Measurements from ENCODE around the gene AKT2. TPM values are rescaled to one million over a fixed set of nuclear protein-coding genes. Genes with fewer than 3 reads are reported as not detected.

Gene AKT2
- total RNA-seq, 6 experiments from 2014 or later = 83.2 to 132 (median 107) TPM

DNA sequence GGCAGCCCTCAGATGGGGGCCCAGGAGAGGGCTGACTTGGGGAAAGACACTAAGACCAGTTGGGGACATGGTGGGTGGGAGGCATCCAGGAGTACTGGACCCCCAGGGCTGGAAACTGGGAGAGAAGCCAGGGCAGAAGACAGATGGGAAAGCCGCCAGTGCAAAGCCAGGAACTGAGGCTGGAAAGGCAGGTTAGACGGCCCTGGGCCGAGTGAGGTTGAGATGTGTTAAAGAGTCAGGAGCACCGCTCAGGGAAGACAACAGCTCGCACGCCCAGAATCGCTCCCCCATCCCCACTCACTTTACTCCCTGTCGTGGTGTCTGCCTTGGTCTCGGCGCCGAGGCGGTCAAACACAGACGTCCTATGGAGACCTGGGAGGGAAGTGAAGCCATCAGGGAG, 38.6 kb upstream of the AKT2 start:
- Histone ChIP-seq H3K27ac (no peak overlapping the region), H3K9me3 (no peaks in the 10 kb centered on the region), H3K27me3 (no peaks in the 10 kb centered on the region), H3K4me3 (no peak overlapping the region), H3K36me3 (peaks cover 0 to 62% (median 4%) of the 10 kb centered on the region in 4 donors), H3K4me1 (no peaks in the 10 kb centered on the region)
- DNase-seq (no peak), ATAC-seq (no peak)
- intact Hi-C loops (cut with DNase I) = no loop called here
- WGBS (ENCODE audit: insufficient coverage, low coverage, low lambda C conversion rate, missing lambda C conversion rate) = no CpG with 5 or more reads among the region's 13 CpGs
- no peak for TF ChIP-seq POLR2A (IDR thresholded peaks at IDR 0.05)
- TF ChIP-seq, protein P1, sequence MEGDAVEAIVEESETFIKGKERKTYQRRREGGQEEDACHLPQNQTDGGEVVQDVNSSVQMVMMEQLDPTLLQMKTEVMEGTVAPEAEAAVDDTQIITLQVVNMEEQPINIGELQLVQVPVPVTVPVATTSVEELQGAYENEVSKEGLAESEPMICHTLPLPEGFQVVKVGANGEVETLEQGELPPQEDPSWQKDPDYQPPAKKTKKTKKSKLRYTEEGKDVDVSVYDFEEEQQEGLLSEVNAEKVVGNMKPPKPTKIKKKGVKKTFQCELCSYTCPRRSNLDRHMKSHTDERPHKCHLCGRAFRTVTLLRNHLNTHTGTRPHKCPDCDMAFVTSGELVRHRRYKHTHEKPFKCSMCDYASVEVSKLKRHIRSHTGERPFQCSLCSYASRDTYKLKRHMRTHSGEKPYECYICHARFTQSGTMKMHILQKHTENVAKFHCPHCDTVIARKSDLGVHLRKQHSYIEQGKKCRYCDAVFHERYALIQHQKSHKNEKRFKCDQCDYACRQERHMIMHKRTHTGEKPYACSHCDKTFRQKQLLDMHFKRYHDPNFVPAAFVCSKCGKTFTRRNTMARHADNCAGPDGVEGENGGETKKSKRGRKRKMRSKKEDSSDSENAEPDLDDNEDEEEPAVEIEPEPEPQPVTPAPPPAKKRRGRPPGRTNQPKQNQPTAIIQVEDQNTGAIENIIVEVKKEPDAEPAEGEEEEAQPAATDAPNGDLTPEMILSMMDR (IDR thresholded peaks at IDR 0.05) = no peak

DNA sequence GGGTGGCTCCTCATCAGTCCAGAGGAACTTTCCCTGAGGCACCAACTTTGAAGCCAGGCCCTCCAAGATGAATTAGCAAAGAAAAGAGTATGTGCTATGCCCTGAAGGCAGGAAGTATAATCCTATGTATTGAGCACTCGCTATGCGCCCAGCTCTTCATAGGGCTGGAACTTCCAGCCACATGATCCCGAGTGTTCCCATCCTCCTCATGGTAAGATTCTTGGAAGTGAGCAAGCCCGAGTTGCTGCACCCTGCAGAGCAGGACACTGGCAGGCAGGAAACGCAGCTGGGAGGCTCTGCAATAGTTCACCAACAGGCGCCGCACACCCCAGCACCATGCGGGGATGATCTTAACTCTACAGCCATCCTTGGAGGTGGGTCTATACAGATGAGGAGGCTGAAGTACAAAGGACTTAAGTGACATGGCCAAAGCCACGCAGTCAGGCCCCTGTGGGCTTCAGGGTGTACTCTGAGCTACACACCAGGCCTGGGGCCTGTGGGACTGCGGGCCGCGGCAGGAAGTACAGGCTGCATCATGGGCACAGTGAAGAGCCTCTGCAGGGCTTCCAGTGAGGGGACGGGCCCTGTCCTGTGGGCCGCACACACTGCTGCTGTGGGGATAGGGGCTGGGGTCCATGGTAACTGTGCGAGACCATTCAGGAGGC, 37.9 kb upstream of the AKT2 start:
- H3K4me1 ChIP-seq = no peaks in the 10 kb centered on the region
- no peaks in the 10 kb centered on the region for H3K9me3 ChIP-seq
- intact Hi-C loops (cut with DNase I) = no loop called here
- no peak overlapping the region for H3K27ac ChIP-seq
- H3K36me3 ChIP-seq = peaks cover 0 to 62% (median 4%) of the 10 kb centered on the region in 4 donors
- TF ChIP-seq POLR2A (IDR thresholded peaks at IDR 0.05) = no peak
- TF ChIP-seq, protein P1 (IDR thresholded peaks at IDR 0.05) = no peak
- H3K27me3 ChIP-seq = no peaks in the 10 kb centered on the region
- H3K4me3 ChIP-seq = no peak overlapping the region
- ATAC-seq (no peak), DNase-seq (no peak)
- 90% methylated on average over 5 of the region's 15 CpGs for WGBS (ENCODE audit: insufficient coverage, low coverage, low lambda C conversion rate, missing lambda C conversion rate)

DNA sequence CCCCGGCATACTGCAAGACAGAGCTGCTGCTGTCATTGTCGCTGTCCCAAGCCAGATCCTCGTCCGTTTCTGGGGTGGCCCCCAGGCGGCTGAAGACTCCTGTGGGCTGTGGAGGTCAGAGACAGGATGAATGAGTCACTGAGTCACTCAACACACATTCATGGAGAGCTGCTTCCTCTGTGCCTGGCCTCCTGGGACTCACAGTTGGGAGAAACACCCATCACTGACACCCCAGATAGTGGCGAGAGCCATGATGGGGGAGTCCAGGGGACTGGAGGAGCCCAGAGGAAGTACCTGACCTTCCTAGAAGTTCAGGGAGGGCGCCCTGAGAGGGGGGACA, 37.1 kb upstream of the AKT2 start:
- Histone ChIP-seq H3K36me3 (peaks cover 0 to 56% (median 4%) of the 10 kb centered on the region in 4 donors), H3K27ac (no peak overlapping the region), H3K4me3 (no peak overlapping the region), H3K9me3 (no peaks in the 10 kb centered on the region), H3K27me3 (no peaks in the 10 kb centered on the region), H3K4me1 (no peaks in the 10 kb centered on the region)
- WGBS (ENCODE audit: insufficient coverage, low coverage, low lambda C conversion rate, missing lambda C conversion rate) = 88% methylated on average over 2 of the region's 7 CpGs
- DNase-seq (no peak), ATAC-seq (no peak)
- TF ChIP-seq, protein P1 (IDR thresholded peaks at IDR 0.05) = no peak
- no peak for TF ChIP-seq POLR2A (IDR thresholded peaks at IDR 0.05)
- intact Hi-C loops (cut with DNase I) = no loop called here

DNA sequence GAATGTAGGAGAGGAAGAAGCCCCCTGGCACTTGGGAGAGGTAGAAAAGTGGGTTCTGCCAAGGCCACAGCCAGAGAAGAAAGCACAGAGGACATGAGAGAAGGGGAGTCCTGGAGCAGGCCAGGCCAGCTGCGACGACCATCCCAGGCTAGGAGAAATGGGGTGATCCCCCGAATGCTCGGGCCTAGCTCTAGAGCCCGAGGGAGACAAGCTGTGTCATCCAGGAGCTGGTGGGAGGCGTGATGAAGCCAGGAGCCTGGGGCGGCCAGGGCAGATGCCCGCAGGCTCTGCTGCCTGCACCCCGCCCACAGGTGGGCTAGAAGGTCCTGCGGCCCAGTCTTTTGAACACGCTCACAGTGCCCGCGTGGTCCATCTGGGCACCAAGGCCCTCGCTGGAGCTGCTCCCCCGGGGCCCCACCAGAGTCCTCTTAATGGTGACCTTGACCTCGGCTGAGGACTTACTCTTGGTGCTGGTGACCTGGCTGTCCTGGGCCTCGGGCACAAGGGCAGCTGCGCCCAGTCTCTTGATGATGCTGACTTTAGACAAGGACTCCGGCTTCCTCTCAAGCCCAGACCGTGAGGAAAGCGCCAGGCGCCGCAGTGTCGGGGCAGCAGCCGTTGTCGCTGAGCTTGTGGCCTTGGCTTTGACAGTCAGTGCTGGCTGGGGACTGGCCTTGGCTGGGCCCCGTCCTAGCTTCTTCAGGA, 36.6 kb upstream of the AKT2 start:
- Histone ChIP-seq H3K4me1 (no peaks in the 10 kb centered on the region), H3K36me3 (peaks cover 0 to 56% (median 4%) of the 10 kb centered on the region in 4 donors), H3K4me3 (no peak overlapping the region), H3K9me3 (no peaks in the 10 kb centered on the region), H3K27ac (no peak overlapping the region), H3K27me3 (no peaks in the 10 kb centered on the region)
- no CpG with 5 or more reads among the region's 27 CpGs for WGBS (ENCODE audit: insufficient coverage, low coverage, low lambda C conversion rate, missing lambda C conversion rate)
- DNase-seq (no peak), ATAC-seq (no peak)
- intact Hi-C loops (cut with DNase I) = no loop called here
- TF ChIP-seq, protein P1 (IDR thresholded peaks at IDR 0.05) = no peak
- TF ChIP-seq POLR2A (IDR thresholded peaks at IDR 0.05) = no peak

All from right lobe of liver (tissue), 6 donors.